ENCODE results near the gene NSG1. TPM values are rescaled to one million over a fixed set of nuclear protein-coding genes. Genes with fewer than 3 reads are reported as not detected.

NSG1 gene
- total RNA-seq, 3 donors from 2014 or later (not counting 1 experiment from before 2014, with no cell fraction given): 1.2 to 5.8 TPM; not detected in 1

DNA sequence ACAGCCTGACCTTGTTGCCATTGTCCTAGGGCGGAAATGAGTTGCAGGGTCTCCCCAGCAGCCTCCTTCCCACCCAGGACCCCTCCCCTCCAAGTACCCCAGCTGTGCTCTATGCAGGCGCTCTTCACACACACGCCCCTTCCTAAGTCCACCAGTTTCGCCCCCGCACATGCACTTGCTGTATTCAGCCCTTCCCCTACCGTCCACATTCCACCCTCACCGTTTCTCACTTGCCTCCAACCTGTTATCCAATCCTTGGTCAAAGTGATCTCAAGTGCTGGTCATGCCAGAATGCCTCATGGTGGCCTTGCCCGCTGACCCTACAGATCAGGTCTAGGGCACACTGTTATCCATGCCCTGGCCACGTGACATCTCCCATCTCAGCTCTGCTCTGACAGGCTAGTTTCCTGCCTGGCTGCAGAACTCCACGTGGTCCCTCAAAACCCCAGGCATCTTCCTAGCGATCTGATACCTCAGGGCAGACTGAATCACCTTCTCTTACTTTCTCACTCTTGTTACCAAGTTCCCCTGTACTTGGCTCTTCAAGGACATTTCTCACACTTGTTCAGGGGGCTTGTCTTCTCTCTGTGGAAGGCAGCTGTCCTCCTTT, 39.7 kb downstream of the NSG1 start:
- no peak overlapping the region for H3K4me3 ChIP-seq (ENCODE audit: low read length)
- Mint-ChIP-seq H3K27me3 (ENCODE audit: low read depth in 2 of 2) (no peaks in the 10 kb centered on the region), H3K4me1 (peaks cover 0 to 7% of the 10 kb centered on the region in 2 donors), H3K36me3 (peaks cover 4% of the 10 kb centered on the region), H3K9me3 (no peaks in the 10 kb centered on the region), H3K27ac (no peak overlapping the region), H3K4me3 (no peak overlapping the region)
- DNase-seq (no peak), ATAC-seq (no peak)
- TF ChIP-seq, protein P1, sequence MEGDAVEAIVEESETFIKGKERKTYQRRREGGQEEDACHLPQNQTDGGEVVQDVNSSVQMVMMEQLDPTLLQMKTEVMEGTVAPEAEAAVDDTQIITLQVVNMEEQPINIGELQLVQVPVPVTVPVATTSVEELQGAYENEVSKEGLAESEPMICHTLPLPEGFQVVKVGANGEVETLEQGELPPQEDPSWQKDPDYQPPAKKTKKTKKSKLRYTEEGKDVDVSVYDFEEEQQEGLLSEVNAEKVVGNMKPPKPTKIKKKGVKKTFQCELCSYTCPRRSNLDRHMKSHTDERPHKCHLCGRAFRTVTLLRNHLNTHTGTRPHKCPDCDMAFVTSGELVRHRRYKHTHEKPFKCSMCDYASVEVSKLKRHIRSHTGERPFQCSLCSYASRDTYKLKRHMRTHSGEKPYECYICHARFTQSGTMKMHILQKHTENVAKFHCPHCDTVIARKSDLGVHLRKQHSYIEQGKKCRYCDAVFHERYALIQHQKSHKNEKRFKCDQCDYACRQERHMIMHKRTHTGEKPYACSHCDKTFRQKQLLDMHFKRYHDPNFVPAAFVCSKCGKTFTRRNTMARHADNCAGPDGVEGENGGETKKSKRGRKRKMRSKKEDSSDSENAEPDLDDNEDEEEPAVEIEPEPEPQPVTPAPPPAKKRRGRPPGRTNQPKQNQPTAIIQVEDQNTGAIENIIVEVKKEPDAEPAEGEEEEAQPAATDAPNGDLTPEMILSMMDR (IDR thresholded peaks at IDR 0.05): no peak
- no peaks in the 10 kb centered on the region for H3K4me1 ChIP-seq (ENCODE audit: control insufficient read depth, insufficient read depth, low read length)
- H3K27ac ChIP-seq (ENCODE audit: low read length): no peak overlapping the region
- no peaks in the 10 kb centered on the region for H3K9me3 ChIP-seq (ENCODE audit: control insufficient read depth, insufficient read depth, low read length)
- intact Hi-C loops (cut with micrococcal nuclease): no loop called here
- 94% methylated on average over 11 of the region's 11 CpGs for WGBS (ENCODE audit: insufficient coverage)
- no peaks in the 10 kb centered on the region for H3K27me3 ChIP-seq (ENCODE audit: control insufficient read depth, insufficient read depth, low read length)
- H3K36me3 ChIP-seq (ENCODE audit: control insufficient read depth, insufficient read depth, low read length): peaks cover 29% of the 10 kb centered on the region

DNA sequence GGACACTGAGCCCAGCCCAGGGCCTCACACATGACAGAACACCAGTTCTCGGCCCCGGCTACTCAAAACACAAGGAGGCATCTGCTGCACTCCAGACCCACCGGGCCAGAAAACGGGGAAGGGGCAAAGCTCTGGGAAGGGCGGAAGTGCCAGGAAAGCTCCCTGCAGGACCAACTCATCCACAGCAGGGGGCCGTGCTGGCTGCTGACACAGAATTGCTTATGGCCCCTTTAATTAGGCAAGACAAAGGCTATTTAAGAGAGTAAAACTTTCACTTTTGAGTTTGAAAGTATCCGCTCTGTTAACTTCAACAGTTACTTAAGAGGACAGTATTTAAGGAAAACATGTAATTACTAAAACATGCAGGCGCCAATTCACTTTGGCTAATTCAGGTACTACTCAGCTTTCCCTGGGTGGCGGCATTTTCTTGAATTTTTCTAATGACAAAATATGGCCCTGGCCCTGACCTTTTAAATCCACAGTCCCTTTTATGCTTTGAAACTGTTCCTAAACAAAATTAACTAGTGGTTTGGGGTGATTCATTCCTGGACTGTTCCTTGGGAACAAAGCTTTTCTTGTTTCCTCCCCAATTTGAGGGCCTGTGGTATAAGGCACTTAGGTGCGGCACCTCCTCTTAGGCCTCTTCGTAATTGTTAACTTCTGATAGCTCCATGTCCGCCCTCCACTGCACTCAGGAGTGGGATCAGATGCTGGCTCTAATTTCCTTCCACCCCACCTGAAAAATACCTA, 40.4 kb downstream of the NSG1 start:
- TF ChIP-seq, protein P1 (IDR thresholded peaks at IDR 0.05): no peak
- Histone ChIP-seq H3K27me3 (ENCODE audit: control insufficient read depth, insufficient read depth, low read length) (no peaks in the 10 kb centered on the region), H3K4me3 (ENCODE audit: low read length) (no peak overlapping the region), H3K9me3 (ENCODE audit: control insufficient read depth, insufficient read depth, low read length) (no peaks in the 10 kb centered on the region), H3K36me3 (ENCODE audit: control insufficient read depth, insufficient read depth, low read length) (peaks cover 25% of the 10 kb centered on the region), H3K4me1 (ENCODE audit: control insufficient read depth, insufficient read depth, low read length) (no peaks in the 10 kb centered on the region), H3K27ac (ENCODE audit: low read length) (no peak overlapping the region)
- no peak overlapping the region for H3K27ac Mint-ChIP-seq
- H3K4me3 Mint-ChIP-seq: no peak overlapping the region
- H3K27me3 Mint-ChIP-seq (ENCODE audit: low read depth in 2 of 2): no peaks in the 10 kb centered on the region
- WGBS (ENCODE audit: insufficient coverage): 96% methylated on average over 12 of the region's 12 CpGs
- no peak for DNase-seq
- no peaks in the 10 kb centered on the region for H3K9me3 Mint-ChIP-seq
- intact Hi-C loops (cut with micrococcal nuclease): no loop called here
- ATAC-seq: no peak
- peaks cover 0 to 7% of the 10 kb centered on the region in 2 donors for H3K4me1 Mint-ChIP-seq
- H3K36me3 Mint-ChIP-seq: no peaks in the 10 kb centered on the region

DNA sequence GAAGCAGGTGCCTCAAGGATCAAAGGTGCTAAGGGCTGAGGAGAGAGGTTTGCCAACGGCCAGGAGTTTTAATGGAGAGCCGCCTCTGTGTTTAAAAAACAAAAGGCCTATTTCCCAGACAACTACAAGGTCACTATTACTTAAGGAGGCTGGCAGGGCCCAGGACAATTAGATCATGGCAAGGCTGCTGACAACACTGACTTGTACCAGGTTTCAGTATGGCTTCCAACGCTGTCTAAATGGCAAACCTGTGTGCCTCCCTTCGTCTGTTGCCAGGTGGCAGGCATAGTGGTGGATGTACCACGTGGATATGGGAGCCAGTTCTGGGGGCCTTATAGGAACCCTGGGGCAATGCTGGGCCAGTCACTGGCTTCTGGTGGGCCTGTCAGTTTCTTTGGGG, 41.0 kb downstream of the NSG1 start:
- over 99% methylated on average over 5 of the region's 5 CpGs for WGBS (ENCODE audit: insufficient coverage)
- H3K4me3 ChIP-seq (ENCODE audit: low read length): no peak overlapping the region
- intact Hi-C loops (cut with micrococcal nuclease): no loop called here
- no peak overlapping the region for H3K4me3 Mint-ChIP-seq
- no peaks in the 10 kb centered on the region for H3K9me3 Mint-ChIP-seq
- no peaks in the 10 kb centered on the region for H3K27me3 Mint-ChIP-seq (ENCODE audit: low read depth in 2 of 2)
- peaks cover 24% of the 10 kb centered on the region for H3K36me3 ChIP-seq (ENCODE audit: control insufficient read depth, insufficient read depth, low read length)
- no peaks in the 10 kb centered on the region for H3K36me3 Mint-ChIP-seq
- H3K27ac ChIP-seq (ENCODE audit: low read length): no peak overlapping the region
- no peaks in the 10 kb centered on the region for H3K4me1 ChIP-seq (ENCODE audit: control insufficient read depth, insufficient read depth, low read length)
- peaks cover 0 to 7% of the 10 kb centered on the region in 2 donors for H3K4me1 Mint-ChIP-seq
- no peaks in the 10 kb centered on the region for H3K27me3 ChIP-seq (ENCODE audit: control insufficient read depth, insufficient read depth, low read length)
- H3K27ac Mint-ChIP-seq: no peak overlapping the region
- TF ChIP-seq, protein P1 (IDR thresholded peaks at IDR 0.05): no peak
- H3K9me3 ChIP-seq (ENCODE audit: control insufficient read depth, insufficient read depth, low read length): no peaks in the 10 kb centered on the region
- ATAC-seq (no peak), DNase-seq (no peak)
